ENCODE data around the gene MYF5. TPM values are rescaled to one million over a fixed set of nuclear protein-coding genes. Genes with fewer than 3 reads are reported as not detected.

The MYF5 gene
- polyA plus RNA-seq, 3 donors = not detected

DNA sequence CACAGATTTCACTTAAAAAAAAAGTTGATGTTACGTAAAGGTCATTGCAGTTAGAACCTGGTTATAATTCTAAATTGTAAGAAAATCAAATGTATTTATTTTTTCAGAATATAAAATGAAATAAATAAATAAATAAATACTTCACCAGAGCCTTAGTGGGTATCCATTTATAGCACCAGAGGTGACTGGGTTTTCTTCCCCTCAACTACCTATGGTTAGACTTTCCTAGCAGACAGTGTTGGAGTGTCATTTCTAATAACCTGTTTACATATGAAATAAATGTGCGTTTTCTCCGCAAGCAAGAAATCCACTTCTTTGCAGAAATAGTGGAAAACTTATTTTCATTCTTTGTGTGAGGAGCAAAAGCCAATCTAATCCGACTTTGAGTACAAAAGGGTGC, 3.3 kb upstream of the MYF5 start:
- H3K79me2 ChIP-seq (ENCODE audit: insufficient read depth, low read length) = no peaks in the 10 kb centered on the region
- H3K36me3 ChIP-seq (replicated peaks in 1 of 2; ENCODE audit: control insufficient read depth in 1 of 2, insufficient read depth in 2 of 2, low read length in 2 of 2) = no peaks in the 10 kb centered on the region
- peaks cover 52 to 78% of the 10 kb centered on the region in 2 donors for H3K27me3 ChIP-seq (ENCODE audit: control insufficient read depth in 2 of 2, insufficient read depth in 2 of 2, low read length in 2 of 2)
- Mint-ChIP-seq H3K27me3 (ENCODE audit: low read depth in 3 of 3) (peaks cover 72 to 91% (median 78%) of the 10 kb centered on the region in 3 donors), H3K9me3 (peaks cover 0 to 35% (median 14%) of the 10 kb centered on the region in 7 donors), H3K4me3 (peak overlapping the region in 1 of 2 donors; percentile 70), H3K27ac (no peak overlapping the region), H3K4me1 (peaks cover 14% of the 10 kb centered on the region), H3K36me3 (peaks cover 0 to 5% of the 10 kb centered on the region in 2 donors)
- TF ChIP-seq, protein P1, sequence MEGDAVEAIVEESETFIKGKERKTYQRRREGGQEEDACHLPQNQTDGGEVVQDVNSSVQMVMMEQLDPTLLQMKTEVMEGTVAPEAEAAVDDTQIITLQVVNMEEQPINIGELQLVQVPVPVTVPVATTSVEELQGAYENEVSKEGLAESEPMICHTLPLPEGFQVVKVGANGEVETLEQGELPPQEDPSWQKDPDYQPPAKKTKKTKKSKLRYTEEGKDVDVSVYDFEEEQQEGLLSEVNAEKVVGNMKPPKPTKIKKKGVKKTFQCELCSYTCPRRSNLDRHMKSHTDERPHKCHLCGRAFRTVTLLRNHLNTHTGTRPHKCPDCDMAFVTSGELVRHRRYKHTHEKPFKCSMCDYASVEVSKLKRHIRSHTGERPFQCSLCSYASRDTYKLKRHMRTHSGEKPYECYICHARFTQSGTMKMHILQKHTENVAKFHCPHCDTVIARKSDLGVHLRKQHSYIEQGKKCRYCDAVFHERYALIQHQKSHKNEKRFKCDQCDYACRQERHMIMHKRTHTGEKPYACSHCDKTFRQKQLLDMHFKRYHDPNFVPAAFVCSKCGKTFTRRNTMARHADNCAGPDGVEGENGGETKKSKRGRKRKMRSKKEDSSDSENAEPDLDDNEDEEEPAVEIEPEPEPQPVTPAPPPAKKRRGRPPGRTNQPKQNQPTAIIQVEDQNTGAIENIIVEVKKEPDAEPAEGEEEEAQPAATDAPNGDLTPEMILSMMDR (IDR thresholded peaks at IDR 0.05) = no peak
- H2AFZ ChIP-seq (ENCODE audit: insufficient read depth, low read depth, low read length, poor library complexity, severe bottlenecking) = no peak overlapping the region
- DNase-seq = no peak
- WGBS (ENCODE audit: insufficient coverage) = no CpG with 5 or more reads among the region's 4 CpGs
- no peaks in the 10 kb centered on the region for H4K20me1 ChIP-seq (ENCODE audit: insufficient read depth, low read length)
- H3K27ac ChIP-seq (ENCODE audit: low read depth in 1 of 2, low read length in 2 of 2) = no peak overlapping the region
- peaks cover 11 to 33% of the 10 kb centered on the region in 2 donors for H3K9me3 ChIP-seq (replicated peaks in 1 of 2; ENCODE audit: control insufficient read depth in 1 of 2, insufficient read depth in 1 of 2, low read length in 2 of 2)
- peaks cover 5 to 6% of the 10 kb centered on the region in 2 donors for H3K4me1 ChIP-seq (ENCODE audit: control insufficient read depth in 1 of 2, insufficient read depth in 2 of 2, low read length in 2 of 2)
- H3K4me3 ChIP-seq (replicated peaks in 1 of 3; ENCODE audit: low read depth in 2 of 3, low read length in 3 of 3) = no peak overlapping the region
- H3K9ac ChIP-seq (ENCODE audit: insufficient read depth, low read length, poor library complexity, severe bottlenecking) = no peak overlapping the region
- H3K4me2 ChIP-seq (replicated peaks; ENCODE audit: extremely low read depth, low read length, poor library complexity, severe bottlenecking) = no peak overlapping the region
- intact Hi-C loops (cut with micrococcal nuclease) = no loop called here

DNA sequence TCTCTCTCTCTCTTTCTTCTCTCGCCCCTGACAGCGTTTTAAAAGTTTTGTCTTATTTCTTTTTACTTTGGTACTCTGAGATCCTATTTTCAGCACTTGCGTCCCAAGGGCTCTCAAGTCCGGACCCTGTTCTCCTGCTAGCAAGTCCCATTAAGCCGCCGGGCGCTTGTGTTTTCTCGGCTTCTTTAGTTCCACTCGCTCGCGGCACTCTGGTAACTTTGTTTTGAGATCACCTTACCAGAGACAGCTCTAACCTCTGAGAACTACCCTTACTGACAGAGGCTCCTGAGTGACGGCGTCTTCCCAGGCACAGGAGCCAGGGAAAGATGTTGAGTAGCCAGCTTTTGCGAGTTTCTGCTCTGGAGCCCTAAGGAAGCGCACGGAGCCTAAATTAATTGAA, 2.7 kb upstream of the MYF5 start:
- Histone ChIP-seq H3K36me3 (replicated peaks in 1 of 2; ENCODE audit: control insufficient read depth in 1 of 2, insufficient read depth in 2 of 2, low read length in 2 of 2) (no peaks in the 10 kb centered on the region), H2AFZ (ENCODE audit: insufficient read depth, low read depth, low read length, poor library complexity, severe bottlenecking) (no peak overlapping the region), H3K27ac (ENCODE audit: low read depth in 1 of 2, low read length in 2 of 2) (no peak overlapping the region), H3K4me1 (ENCODE audit: control insufficient read depth in 1 of 2, insufficient read depth in 2 of 2, low read length in 2 of 2) (no peaks in the 10 kb centered on the region), H3K27me3 (ENCODE audit: control insufficient read depth in 2 of 2, insufficient read depth in 2 of 2, low read length in 2 of 2) (peaks cover 52 to 79% of the 10 kb centered on the region in 2 donors), H3K4me2 (replicated peaks; ENCODE audit: extremely low read depth, low read length, poor library complexity, severe bottlenecking) (no peak overlapping the region), H3K9me3 (replicated peaks in 1 of 2; ENCODE audit: control insufficient read depth in 1 of 2, insufficient read depth in 1 of 2, low read length in 2 of 2) (peaks cover 11 to 33% of the 10 kb centered on the region in 2 donors), H3K79me2 (ENCODE audit: insufficient read depth, low read length) (no peaks in the 10 kb centered on the region), H3K9ac (ENCODE audit: insufficient read depth, low read length, poor library complexity, severe bottlenecking) (no peak overlapping the region), H4K20me1 (ENCODE audit: insufficient read depth, low read length) (no peaks in the 10 kb centered on the region), H3K4me3 (replicated peaks in 1 of 3; ENCODE audit: low read depth in 2 of 3, low read length in 3 of 3) (no peak overlapping the region)
- H3K9me3 Mint-ChIP-seq = peaks cover 0 to 35% (median 14%) of the 10 kb centered on the region in 7 donors
- peaks cover 7% of the 10 kb centered on the region for H3K4me1 Mint-ChIP-seq
- WGBS (ENCODE audit: insufficient coverage) = 11% methylated on average over 11 of the region's 16 CpGs
- peak overlapping the region in 1 of 2 donors; percentile 70 for H3K4me3 Mint-ChIP-seq
- no peak for DNase-seq
- TF ChIP-seq, protein P1 (IDR thresholded peaks at IDR 0.05) = no peak
- peaks cover 0 to 5% of the 10 kb centered on the region in 2 donors for H3K36me3 Mint-ChIP-seq
- intact Hi-C loops (cut with micrococcal nuclease) = no loop called here
- H3K27ac Mint-ChIP-seq = peak overlapping the region in 1 of 7 donors; percentile 1
- H3K27me3 Mint-ChIP-seq (ENCODE audit: low read depth in 3 of 3) = peaks cover 68 to 89% (median 73%) of the 10 kb centered on the region in 3 donors
